Neural progenitor cell (in vitro differentiated cells): Measurements from ENCODE around the gene SLC38A10. TPM values are rescaled to one million over a fixed set of nuclear protein-coding genes. Genes with fewer than 3 reads are reported as not detected.

Source experiments
- DNase-seq: peaks from one replicate; pipeline ENCODE4 v3.0.0-alpha.2; 2016; ENCODE audit warnings: low spot score
- H2AFZ ChIP-seq: fragments of 200-600 bp; sonication (generic); replicated peaks from 2 replicates; pipeline ENCODE4 v1.6.1; 2016; ENCODE audit warnings: antibody characterized with exemption
- H3F3A ChIP-seq: fragments of 200-600 bp; sonication (generic); 2 replicates; pipeline ENCODE4 v1.6.1; 2016; ENCODE audit warnings: antibody characterized with exemption, low read depth
- H3K27ac ChIP-seq: fragments of 200-600 bp; sonication (generic); 2 replicates; pipeline ENCODE4 v1.5.1; 2016; ENCODE audit warnings: mild to moderate bottlenecking
- H3K27me3 ChIP-seq: fragments of 200-600 bp; sonication (generic); 2 replicates; pipeline ENCODE4 v1.6.1; 2016; ENCODE audit warnings: mild to moderate bottlenecking, moderate library complexity
- H3K36me3 ChIP-seq: fragments of 200-600 bp; sonication (generic); 2 replicates; pipeline ENCODE4 v1.5.1; 2016
- H3K4me1 ChIP-seq: fragments of 200-600 bp; sonication (generic); 2 replicates; pipeline ENCODE4 v1.6.1; 2016; ENCODE audit warnings: mixed run types
- H3K4me2 ChIP-seq: fragments of 200-600 bp; sonication (generic); 2 replicates; pipeline ENCODE4 v1.6.1; 2016
- H3K4me3 ChIP-seq: fragments of 200-600 bp; sonication (generic); 2 replicates; pipeline ENCODE4 v1.5.1; 2016
- H3K79me2 ChIP-seq: fragments of 200-600 bp; sonication (generic); 2 replicates; pipeline ENCODE4 v1.6.1; 2016; ENCODE audit warnings: low read depth
- H3K9ac ChIP-seq: fragments of 200-600 bp; sonication (generic); 2 replicates; pipeline ENCODE4 v1.6.1; 2016
- H3K9me3 ChIP-seq: fragments of 200-600 bp; sonication (generic); 2 replicates; pipeline ENCODE4 v1.5.1; 2016; ENCODE audit warnings: low read depth
- H4K20me1 ChIP-seq: fragments of 200-600 bp; sonication (generic); 2 replicates; pipeline ENCODE4 v1.6.1; 2016; ENCODE audit warnings: low read depth
- H3K27ac Mint-ChIP-seq: 3 replicates; pipeline ENCODE4 v1.8.0; 2021; ENCODE audit warnings: mixed read lengths
- H3K27me3 Mint-ChIP-seq: 2 replicates; pipeline ENCODE4 v1.8.0; 2022; ENCODE audit warnings: low read depth, mild to moderate bottlenecking, inconsistent platforms, moderate library complexity, mixed read lengths; ENCODE audit not compliant: insufficient read depth
- H3K36me3 Mint-ChIP-seq: 3 replicates; pipeline ENCODE4 v1.8.0; 2021; ENCODE audit warnings: mixed read lengths
- H3K4me1 Mint-ChIP-seq: 3 replicates; pipeline ENCODE4 v1.8.0; 2021; ENCODE audit warnings: mixed read lengths
- H3K4me3 Mint-ChIP-seq: 3 replicates; pipeline ENCODE4 v1.8.0; 2021; ENCODE audit warnings: mild to moderate bottlenecking, moderate library complexity, mixed read lengths
- H3K9me3 Mint-ChIP-seq: 3 replicates; pipeline ENCODE4 v1.8.0; 2020; ENCODE audit warnings: mixed read lengths
- EZH2 ChIP-seq: fragments of 200-600 bp; sonication (generic); IDR thresholded peaks from 2 replicates; pipeline ENCODE4 v1.6.1; 2017; ENCODE audit warnings: antibody characterized with exemption, mild to moderate bottlenecking, moderate library complexity
- EZH2phosphoT487 ChIP-seq: fragments of 200-600 bp; sonication (generic); IDR thresholded peaks from 2 replicates; pipeline ENCODE4 v1.6.1; 2017; ENCODE audit warnings: antibody characterized with exemption
- total RNA-seq: library from RNA; depleted of rRNA; stranded (reverse); fragments of >200 nt; gene quantifications from 2 replicates; pipeline ENCODE4 v1.2.3, GENCODE V29; 2015; ENCODE audit warnings: low replicate concordance
- TF ChIP-seq, protein P1 (sequence below): fragments of 200-600 bp; sonication (generic); IDR thresholded peaks from 2 replicates; pipeline ENCODE4 v1.5.1; 2017; ENCODE audit warnings: antibody characterized with exemption, mild to moderate bottlenecking

SLC38A10 gene
- total RNA-seq, 1 donor from 2014 or later = 8.3 TPM

DNA sequence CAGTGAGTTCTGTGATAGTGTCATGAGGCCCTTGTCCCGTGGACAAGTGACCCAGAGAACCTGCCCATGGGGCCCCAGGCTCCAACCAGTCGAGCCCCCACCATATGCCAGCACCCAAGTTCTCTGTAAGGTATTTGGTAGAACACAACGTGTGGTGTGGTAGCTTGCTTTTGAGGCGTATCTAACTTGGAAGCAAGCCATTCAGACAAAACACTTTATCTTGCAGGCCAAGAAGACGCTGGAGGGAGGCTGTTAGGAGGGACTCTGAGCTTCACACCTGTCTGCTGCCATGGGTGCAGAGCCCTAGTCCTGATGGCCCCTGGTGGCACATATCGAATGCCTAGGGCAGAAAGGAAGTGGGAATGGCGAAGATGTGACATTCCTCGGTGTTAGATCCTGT is 54.3 kb downstream of the SLC38A10 start:
- H3K4me3 ChIP-seq = no peak overlapping the region
- Mint-ChIP-seq H3K9me3 (no peaks in the 10 kb centered on the region), H3K27me3 (peaks cover 11% of the 10 kb centered on the region), H3K4me1 (peaks cover 28% of the 10 kb centered on the region), H3K36me3 (peaks cover 1% of the 10 kb centered on the region), H3K27ac (no peak overlapping the region), H3K4me3 (peak overlapping the region; percentile 95)
- no peak overlapping the region for H2AFZ ChIP-seq
- DNase-seq = no peak
- H3K4me2 ChIP-seq = peak overlapping the region; percentile 95
- peaks cover 5% of the 10 kb centered on the region for H3K4me1 ChIP-seq
- H3F3A ChIP-seq = peaks cover 22% of the 10 kb centered on the region
- no peaks in the 10 kb centered on the region for H3K9me3 ChIP-seq
- H3K9ac ChIP-seq = no peak overlapping the region
- peaks cover 27% of the 10 kb centered on the region for H3K79me2 ChIP-seq
- no peak overlapping the region for H3K27ac ChIP-seq
- TF ChIP-seq, protein P1, sequence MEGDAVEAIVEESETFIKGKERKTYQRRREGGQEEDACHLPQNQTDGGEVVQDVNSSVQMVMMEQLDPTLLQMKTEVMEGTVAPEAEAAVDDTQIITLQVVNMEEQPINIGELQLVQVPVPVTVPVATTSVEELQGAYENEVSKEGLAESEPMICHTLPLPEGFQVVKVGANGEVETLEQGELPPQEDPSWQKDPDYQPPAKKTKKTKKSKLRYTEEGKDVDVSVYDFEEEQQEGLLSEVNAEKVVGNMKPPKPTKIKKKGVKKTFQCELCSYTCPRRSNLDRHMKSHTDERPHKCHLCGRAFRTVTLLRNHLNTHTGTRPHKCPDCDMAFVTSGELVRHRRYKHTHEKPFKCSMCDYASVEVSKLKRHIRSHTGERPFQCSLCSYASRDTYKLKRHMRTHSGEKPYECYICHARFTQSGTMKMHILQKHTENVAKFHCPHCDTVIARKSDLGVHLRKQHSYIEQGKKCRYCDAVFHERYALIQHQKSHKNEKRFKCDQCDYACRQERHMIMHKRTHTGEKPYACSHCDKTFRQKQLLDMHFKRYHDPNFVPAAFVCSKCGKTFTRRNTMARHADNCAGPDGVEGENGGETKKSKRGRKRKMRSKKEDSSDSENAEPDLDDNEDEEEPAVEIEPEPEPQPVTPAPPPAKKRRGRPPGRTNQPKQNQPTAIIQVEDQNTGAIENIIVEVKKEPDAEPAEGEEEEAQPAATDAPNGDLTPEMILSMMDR = no peak
- H4K20me1 ChIP-seq = peaks cover 20% of the 10 kb centered on the region
- H3K27me3 ChIP-seq = no peaks in the 10 kb centered on the region
- H3K36me3 ChIP-seq = no peaks in the 10 kb centered on the region

DNA sequence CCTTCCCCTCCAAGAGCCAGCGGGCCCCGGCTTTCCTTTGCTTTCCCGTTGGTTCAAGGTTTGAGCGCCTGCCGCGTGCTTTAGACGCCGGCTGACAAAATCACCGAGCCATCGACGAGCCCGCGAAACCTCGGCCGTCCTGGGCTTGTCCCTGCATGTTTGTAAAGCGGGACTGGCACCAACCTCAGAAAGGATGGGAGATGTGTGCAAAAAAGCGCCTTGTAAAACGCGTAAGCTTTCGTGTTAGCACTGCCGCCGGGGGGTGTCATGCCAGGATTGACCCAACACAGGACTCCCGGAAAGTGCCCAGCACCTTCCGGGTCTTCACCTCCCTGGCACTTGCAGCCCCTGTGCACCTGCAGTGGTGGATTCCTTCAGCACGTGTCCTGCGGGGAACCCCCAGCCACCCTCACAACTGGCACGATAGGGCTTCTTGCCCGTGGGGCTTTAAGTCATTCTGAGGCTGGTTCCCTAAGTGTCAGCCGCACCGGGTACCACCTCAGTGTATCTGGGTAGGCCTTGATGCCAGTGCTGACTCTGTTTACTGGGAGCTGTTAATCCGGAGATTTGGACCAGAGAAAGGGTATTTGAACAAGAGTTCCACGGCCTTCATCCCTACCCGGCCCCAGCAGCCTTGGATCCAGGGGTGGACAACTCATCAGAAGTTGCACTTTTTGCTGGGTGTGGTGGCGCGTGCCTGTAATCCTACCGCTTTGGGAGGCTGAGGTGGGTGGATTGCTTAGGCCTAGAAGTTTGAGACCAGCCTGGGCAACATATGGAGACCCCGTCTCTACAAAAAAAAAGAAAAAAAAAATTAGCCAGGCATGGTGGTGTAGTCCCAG is 55.2 kb downstream of the SLC38A10 start:
- H3K9me3 Mint-ChIP-seq = no peaks in the 10 kb centered on the region
- peaks cover 22% of the 10 kb centered on the region for H3F3A ChIP-seq
- H3K36me3 ChIP-seq = no peaks in the 10 kb centered on the region
- H3K9me3 ChIP-seq = no peaks in the 10 kb centered on the region
- DNase-seq = peak; percentile 57
- peaks cover 11% of the 10 kb centered on the region for H3K27me3 Mint-ChIP-seq
- peak overlapping the region; percentile 95 for H3K4me2 ChIP-seq
- TF ChIP-seq, protein P1 = no peak
- TF ChIP-seq EZH2phosphoT487 (no peak), EZH2 (no peak)
- H3K79me2 ChIP-seq = peaks cover 27% of the 10 kb centered on the region
- peak overlapping the region; percentile 86 for H3K9ac ChIP-seq
- peak overlapping the region; percentile 81 for H3K4me3 ChIP-seq
- peaks cover 20% of the 10 kb centered on the region for H4K20me1 ChIP-seq
- H3K27ac ChIP-seq = no peak overlapping the region
- peaks cover 5% of the 10 kb centered on the region for H3K4me1 ChIP-seq
- no peak overlapping the region for H3K27ac Mint-ChIP-seq
- H3K4me1 Mint-ChIP-seq = peaks cover 25% of the 10 kb centered on the region
- no peaks in the 10 kb centered on the region for H3K27me3 ChIP-seq
- H3K36me3 Mint-ChIP-seq = peaks cover 1% of the 10 kb centered on the region
- no peak overlapping the region for H2AFZ ChIP-seq
- H3K4me3 Mint-ChIP-seq = peak overlapping the region; percentile 95

DNA sequence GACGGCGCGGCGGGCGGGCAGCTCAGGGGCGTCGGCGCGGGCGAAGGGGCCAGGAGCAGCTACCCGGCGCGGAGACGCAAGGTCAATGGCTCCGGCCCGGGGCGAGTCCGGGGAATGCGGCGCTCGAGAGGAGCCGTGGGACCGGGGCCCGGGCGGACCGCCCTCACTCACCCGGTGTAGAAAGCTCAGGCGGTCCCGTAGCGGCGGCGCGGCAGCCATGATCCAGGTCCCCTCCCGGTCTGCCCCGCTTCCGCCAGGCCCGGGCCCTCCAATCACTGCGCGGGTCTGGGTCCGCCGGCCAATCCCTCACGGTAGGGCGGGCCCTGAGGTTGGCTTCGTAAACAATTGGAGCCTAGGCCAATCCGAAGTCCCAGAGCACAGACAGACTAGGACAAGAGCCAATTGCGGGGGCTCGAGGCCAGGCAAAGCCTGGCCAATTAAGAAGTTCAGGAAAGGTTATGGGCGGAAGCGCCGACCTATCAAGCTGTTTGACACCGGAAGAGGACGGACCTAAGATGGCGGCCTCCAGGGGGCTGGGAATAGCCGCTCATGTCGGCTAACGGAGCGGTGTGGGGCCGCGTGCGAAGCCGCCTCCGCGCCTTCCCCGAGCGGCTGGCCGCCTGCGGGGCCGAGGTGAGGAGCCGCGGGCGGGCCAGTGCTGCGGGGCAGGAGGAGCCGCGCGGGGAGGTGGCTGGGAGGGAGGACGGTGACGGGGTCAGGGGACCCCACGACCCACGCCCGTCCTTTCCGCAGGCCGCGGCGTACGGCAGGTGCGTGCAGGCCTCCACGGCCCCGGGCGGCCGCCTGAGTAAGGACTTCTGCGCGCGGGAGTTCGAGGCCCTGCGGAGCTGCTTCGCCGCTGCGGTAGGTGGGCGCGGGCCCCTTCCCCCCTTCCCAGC is 56.0 kb downstream of the SLC38A10 start, which contains the start of the genes NDUFAF8 and TEPSIN:
Gene NDUFAF8 (plus strand): TSS at position 504 of the 899 bp plus-strand sequence. CDS start 46 bp downstream, at position 550.
Gene TEPSIN (minus strand): TSS at position 241 of the 899 bp plus-strand sequence. CDS start 22 bp downstream, at position 219.
- no peak within 1 kb of the TSS for H3K27ac Mint-ChIP-seq
- H3K4me1 Mint-ChIP-seq = peaks cover 24% of the 10 kb centered on the region
- Histone ChIP-seq H3K4me3 (peak within 1 kb of the TSS; percentile 81), H2AFZ (peak within 1 kb of the TSS; percentile 3), H3K4me2 (peak within 1 kb of the TSS; percentile 95), H3K9me3 (no peaks in the 10 kb centered on the region), H3K27me3 (no peaks in the 10 kb centered on the region), H3F3A (peaks cover 22% of the 10 kb centered on the region), H3K27ac (no peak within 1 kb of the TSS), H3K79me2 (peaks cover 27% of the 10 kb centered on the region), H3K4me1 (peaks cover 5% of the 10 kb centered on the region), H3K36me3 (no peaks in the 10 kb centered on the region), H4K20me1 (peaks cover 20% of the 10 kb centered on the region), H3K9ac (peak within 1 kb of the TSS; percentile 86)
- H3K36me3 Mint-ChIP-seq = peaks cover 1% of the 10 kb centered on the region
- peak; percentile 99 for DNase-seq
- H3K4me3 Mint-ChIP-seq = peak within 1 kb of the TSS; percentile 98
- no peaks in the 10 kb centered on the region for H3K9me3 Mint-ChIP-seq
- TF ChIP-seq EZH2phosphoT487 = no peak
- TF ChIP-seq, protein P1 = no peak
- no peak for TF ChIP-seq EZH2
- peaks cover 9% of the 10 kb centered on the region for H3K27me3 Mint-ChIP-seq
